PC-3 (cell line): ENCODE results near the gene GRIA1.

Experiments
- EZH2 ChIP-seq: fragments of 300-600 bp; sonication (generic); IDR thresholded peaks from one replicate; pipeline ENCODE4 v1.6.1; 2017; ENCODE audit warnings: antibody characterized with exemption, mild to moderate bottlenecking, low read length; ENCODE audit not compliant: unreplicated experiment
- TF ChIP-seq, protein P1 (sequence below): fragments of 300-600 bp; sonication (generic); conservative IDR thresholded peaks from 2 replicates; pipeline ENCODE4 v1.5.1; 2017; ENCODE audit warnings: antibody characterized with exemption, low read depth, mild to moderate bottlenecking, low read length

DNA sequence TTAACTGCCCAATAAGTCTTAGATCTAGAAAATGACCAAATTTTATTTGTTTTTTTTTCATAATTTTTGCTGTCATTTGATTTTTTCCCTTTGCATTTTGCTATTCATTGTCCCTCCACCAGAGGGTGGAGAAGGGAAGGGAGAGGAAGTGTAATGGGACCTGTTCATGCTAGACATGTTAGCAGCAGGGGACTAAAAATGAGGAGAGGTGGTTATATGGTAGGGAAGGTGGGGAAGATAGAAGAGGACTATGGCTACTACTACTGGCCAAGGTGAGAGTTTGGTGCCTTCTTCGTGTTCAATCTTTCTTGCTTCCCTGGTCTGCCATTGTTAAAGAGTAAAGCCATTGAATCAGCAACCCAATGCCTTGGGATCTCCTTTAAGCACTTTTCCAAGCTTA lies 6.4 kb downstream of the GRIA1 start:
- TF ChIP-seq, protein P1, sequence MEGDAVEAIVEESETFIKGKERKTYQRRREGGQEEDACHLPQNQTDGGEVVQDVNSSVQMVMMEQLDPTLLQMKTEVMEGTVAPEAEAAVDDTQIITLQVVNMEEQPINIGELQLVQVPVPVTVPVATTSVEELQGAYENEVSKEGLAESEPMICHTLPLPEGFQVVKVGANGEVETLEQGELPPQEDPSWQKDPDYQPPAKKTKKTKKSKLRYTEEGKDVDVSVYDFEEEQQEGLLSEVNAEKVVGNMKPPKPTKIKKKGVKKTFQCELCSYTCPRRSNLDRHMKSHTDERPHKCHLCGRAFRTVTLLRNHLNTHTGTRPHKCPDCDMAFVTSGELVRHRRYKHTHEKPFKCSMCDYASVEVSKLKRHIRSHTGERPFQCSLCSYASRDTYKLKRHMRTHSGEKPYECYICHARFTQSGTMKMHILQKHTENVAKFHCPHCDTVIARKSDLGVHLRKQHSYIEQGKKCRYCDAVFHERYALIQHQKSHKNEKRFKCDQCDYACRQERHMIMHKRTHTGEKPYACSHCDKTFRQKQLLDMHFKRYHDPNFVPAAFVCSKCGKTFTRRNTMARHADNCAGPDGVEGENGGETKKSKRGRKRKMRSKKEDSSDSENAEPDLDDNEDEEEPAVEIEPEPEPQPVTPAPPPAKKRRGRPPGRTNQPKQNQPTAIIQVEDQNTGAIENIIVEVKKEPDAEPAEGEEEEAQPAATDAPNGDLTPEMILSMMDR = peak; percentile 81
- no peak for TF ChIP-seq EZH2
